ENCODE data around the gene PLXNA4.

DNA sequence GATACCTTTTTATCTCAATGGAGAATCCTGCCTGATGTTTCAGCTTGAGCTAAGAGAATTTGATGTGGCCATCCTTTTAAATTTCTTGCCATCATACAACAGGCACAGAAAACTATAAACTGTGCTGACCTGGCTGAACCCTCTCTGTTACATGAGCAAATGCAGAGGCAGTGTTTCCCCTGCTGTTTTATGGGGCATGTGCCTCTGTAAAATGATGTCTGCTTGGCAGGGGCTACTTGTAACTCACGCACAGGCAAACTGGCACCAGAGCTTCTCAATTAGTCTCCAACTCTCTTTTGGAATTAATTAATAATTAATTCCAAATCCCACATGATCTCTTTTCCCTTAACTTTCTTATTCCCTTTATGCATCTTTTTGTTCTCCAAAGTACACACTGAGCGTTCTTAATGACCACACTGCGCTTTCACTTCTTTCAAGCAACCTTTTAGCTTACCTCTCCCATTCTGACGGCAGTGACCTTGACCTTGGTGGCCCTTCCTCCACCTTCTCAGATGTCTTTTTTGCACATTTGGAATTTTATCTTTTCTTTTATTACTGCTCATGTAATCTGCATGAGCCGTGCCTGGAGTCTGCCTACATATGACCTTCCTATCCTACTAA lies 334.0 kb downstream of the PLXNA4 start:
- TF ChIP-seq, protein P1, sequence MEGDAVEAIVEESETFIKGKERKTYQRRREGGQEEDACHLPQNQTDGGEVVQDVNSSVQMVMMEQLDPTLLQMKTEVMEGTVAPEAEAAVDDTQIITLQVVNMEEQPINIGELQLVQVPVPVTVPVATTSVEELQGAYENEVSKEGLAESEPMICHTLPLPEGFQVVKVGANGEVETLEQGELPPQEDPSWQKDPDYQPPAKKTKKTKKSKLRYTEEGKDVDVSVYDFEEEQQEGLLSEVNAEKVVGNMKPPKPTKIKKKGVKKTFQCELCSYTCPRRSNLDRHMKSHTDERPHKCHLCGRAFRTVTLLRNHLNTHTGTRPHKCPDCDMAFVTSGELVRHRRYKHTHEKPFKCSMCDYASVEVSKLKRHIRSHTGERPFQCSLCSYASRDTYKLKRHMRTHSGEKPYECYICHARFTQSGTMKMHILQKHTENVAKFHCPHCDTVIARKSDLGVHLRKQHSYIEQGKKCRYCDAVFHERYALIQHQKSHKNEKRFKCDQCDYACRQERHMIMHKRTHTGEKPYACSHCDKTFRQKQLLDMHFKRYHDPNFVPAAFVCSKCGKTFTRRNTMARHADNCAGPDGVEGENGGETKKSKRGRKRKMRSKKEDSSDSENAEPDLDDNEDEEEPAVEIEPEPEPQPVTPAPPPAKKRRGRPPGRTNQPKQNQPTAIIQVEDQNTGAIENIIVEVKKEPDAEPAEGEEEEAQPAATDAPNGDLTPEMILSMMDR (IDR thresholded peaks at IDR 0.05): no peak
- TF ChIP-seq POLR2A (IDR thresholded peaks at IDR 0.05; ENCODE audit: low read length): no peak
- TF ChIP-seq EP300 (IDR thresholded peaks at IDR 0.05): no peak
- TF ChIP-seq, protein P2, sequence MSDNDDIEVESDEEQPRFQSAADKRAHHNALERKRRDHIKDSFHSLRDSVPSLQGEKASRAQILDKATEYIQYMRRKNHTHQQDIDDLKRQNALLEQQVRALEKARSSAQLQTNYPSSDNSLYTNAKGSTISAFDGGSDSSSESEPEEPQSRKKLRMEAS (IDR thresholded peaks at IDR 0.05): no peak
- TF ChIP-seq, protein P3, sequence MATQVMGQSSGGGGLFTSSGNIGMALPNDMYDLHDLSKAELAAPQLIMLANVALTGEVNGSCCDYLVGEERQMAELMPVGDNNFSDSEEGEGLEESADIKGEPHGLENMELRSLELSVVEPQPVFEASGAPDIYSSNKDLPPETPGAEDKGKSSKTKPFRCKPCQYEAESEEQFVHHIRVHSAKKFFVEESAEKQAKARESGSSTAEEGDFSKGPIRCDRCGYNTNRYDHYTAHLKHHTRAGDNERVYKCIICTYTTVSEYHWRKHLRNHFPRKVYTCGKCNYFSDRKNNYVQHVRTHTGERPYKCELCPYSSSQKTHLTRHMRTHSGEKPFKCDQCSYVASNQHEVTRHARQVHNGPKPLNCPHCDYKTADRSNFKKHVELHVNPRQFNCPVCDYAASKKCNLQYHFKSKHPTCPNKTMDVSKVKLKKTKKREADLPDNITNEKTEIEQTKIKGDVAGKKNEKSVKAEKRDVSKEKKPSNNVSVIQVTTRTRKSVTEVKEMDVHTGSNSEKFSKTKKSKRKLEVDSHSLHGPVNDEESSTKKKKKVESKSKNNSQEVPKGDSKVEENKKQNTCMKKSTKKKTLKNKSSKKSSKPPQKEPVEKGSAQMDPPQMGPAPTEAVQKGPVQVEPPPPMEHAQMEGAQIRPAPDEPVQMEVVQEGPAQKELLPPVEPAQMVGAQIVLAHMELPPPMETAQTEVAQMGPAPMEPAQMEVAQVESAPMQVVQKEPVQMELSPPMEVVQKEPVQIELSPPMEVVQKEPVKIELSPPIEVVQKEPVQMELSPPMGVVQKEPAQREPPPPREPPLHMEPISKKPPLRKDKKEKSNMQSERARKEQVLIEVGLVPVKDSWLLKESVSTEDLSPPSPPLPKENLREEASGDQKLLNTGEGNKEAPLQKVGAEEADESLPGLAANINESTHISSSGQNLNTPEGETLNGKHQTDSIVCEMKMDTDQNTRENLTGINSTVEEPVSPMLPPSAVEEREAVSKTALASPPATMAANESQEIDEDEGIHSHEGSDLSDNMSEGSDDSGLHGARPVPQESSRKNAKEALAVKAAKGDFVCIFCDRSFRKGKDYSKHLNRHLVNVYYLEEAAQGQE (IDR thresholded peaks at IDR 0.05): no peak
- TF ChIP-seq MYC (IDR thresholded peaks at IDR 0.05; ENCODE audit: borderline replicate concordance, low read length): no peak
- no peak for TF ChIP-seq KDM1A (IDR thresholded peaks at IDR 0.05; ENCODE audit: low read depth)
- no peak for TF ChIP-seq MAZ (IDR thresholded peaks at IDR 0.05; ENCODE audit: borderline replicate concordance, low read depth, low read length)
- TF ChIP-seq ESRRA (IDR thresholded peaks at IDR 0.05; ENCODE audit: borderline replicate concordance, low read length): no peak
- no peak for TF ChIP-seq SMC3 (IDR thresholded peaks at IDR 0.05)
- no peak for TF ChIP-seq JUN (IDR thresholded peaks at IDR 0.05)
- TF ChIP-seq FOSL2 (IDR thresholded peaks at IDR 0.05): no peak
- TF ChIP-seq FOSL2 (CRISPR knock-in tag; IDR thresholded peaks at IDR 0.05): no peak

Data from A549 (cell line).